Smooth muscle cell (in vitro differentiated cells): ENCODE measurements around the gene MTMR1. TPM values are rescaled to one million over a fixed set of nuclear protein-coding genes. Genes with fewer than 3 reads are reported as not detected.

Experiments used
- DNase-seq: peaks from one replicate; lab custom pipeline; 2025; ENCODE audit not compliant: unreplicated experiment; lab: John Stamatoyannopoulos, UW
- H2AFZ ChIP-seq: fragments of 200-600 bp; sonication (generic); 2 replicates; pipeline ENCODE4 v1.6.0; 2016; ENCODE audit warnings: antibody characterized with exemption, low read depth, mild to moderate bottlenecking
- H3F3A ChIP-seq: fragments of 200-600 bp; sonication (generic); 2 replicates; pipeline ENCODE4 v1.6.0; 2017; ENCODE audit warnings: antibody characterized with exemption, low read depth
- H3K27ac ChIP-seq: fragments of 200-600 bp; sonication (generic); 2 replicates; pipeline ENCODE4 v1.5.1; 2016; ENCODE audit warnings: low read depth, mild to moderate bottlenecking
- H3K27me3 ChIP-seq: fragments of 200-600 bp; sonication (generic); 2 replicates; pipeline ENCODE4 v1.6.1; 2016; ENCODE audit warnings: low read depth, mild to moderate bottlenecking
- H3K36me3 ChIP-seq: fragments of 200-600 bp; sonication (generic); 2 replicates; pipeline ENCODE4 v1.5.1; 2016; ENCODE audit warnings: low read depth
- H3K4me1 ChIP-seq: fragments of 200-600 bp; sonication (generic); 2 replicates; pipeline ENCODE4 v1.5.1; 2016; ENCODE audit warnings: low read depth
- H3K4me2 ChIP-seq: fragments of 200-600 bp; sonication (generic); 2 replicates; pipeline ENCODE4 v1.6.0; 2016; ENCODE audit warnings: mild to moderate bottlenecking
- H3K4me3 ChIP-seq: fragments of 200-600 bp; sonication (generic); 2 replicates; pipeline ENCODE4 v1.5.1; 2016; ENCODE audit warnings: mild to moderate bottlenecking
- H3K79me2 ChIP-seq: fragments of 200-600 bp; sonication (generic); 2 replicates; pipeline ENCODE4 v1.6.0; 2016; ENCODE audit warnings: low read depth, mild to moderate bottlenecking
- H3K9ac ChIP-seq: fragments of 200-600 bp; sonication (generic); 2 replicates; pipeline ENCODE4 v1.6.0; 2016; ENCODE audit warnings: low read depth
- H3K9me3 ChIP-seq: fragments of 200-600 bp; sonication (generic); replicated peaks from 2 replicates; pipeline ENCODE4 v1.5.1; 2016; ENCODE audit warnings: low read depth
- H4K20me1 ChIP-seq: fragments of 200-600 bp; sonication (generic); 2 replicates; pipeline ENCODE4 v1.6.0; 2016; ENCODE audit warnings: low read depth
- WGBS: methylation state at CpG from one replicate; pipeline ENCODE4 v1.1.7; 2016; ENCODE audit warnings: low lambda C conversion rate; 5-methylcytosine and 5-hydroxymethylcytosine counted together
- polyA plus RNA-seq: library from polyadenylated mRNA; unstranded; fragments of >200 nt; fragmentation: Nextera tagmentation; extraction: Ambion mirVana; gene quantifications from 2 replicates; pipeline ENCODE4 v1.2.1, GENCODE V29; 2016
- total RNA-seq: library from RNA; depleted of rRNA; stranded (reverse); fragments of >200 nt; gene quantifications from 2 replicates; pipeline ENCODE4 v1.2.3, GENCODE V29; 2014
- TF ChIP-seq, protein P1 (sequence below): fragments of 200-600 bp; sonication (generic); IDR thresholded peaks from 2 replicates; pipeline ENCODE4 v1.5.1; 2017; ENCODE audit warnings: borderline replicate concordance, mild to moderate bottlenecking, antibody characterized with exemption; ENCODE audit not compliant: insufficient read depth, poor library complexity, severe bottlenecking

The MTMR1 gene
- total and polyA plus RNA-seq, 2 experiments from 2014 or later: 10.1 to 13.8 TPM

DNA sequence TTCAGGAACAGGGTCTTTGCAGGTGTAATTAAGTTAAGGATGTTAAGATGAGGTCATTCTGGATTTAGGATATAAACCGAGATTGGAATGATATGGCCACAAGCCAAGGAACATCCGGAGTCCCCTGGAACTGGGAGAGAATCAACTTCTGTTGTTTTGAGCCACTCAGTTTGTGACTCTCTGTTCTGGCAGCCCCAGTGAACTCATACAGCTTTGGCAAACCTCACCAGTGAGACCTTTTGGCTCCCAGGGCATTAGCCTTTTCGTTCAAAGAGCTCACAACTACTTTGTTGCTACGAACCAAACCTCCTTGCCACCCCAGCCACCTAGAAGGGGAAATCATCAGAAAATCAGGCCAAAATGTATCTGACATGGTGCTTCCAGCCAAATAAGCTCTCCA lies 80.4 kb downstream of the MTMR1 start:
- no peaks in the 10 kb centered on the region for H3K36me3 ChIP-seq
- H3K9ac ChIP-seq: no peak overlapping the region
- no peaks in the 10 kb centered on the region for H3F3A ChIP-seq
- no peak overlapping the region for H3K4me3 ChIP-seq
- H4K20me1 ChIP-seq: no peaks in the 10 kb centered on the region
- no peak overlapping the region for H2AFZ ChIP-seq
- no peak overlapping the region for H3K4me2 ChIP-seq
- no peak for DNase-seq
- H3K27me3 ChIP-seq: no peaks in the 10 kb centered on the region
- H3K4me1 ChIP-seq: no peaks in the 10 kb centered on the region
- 87% methylated on average over 4 of the region's 4 CpGs for WGBS
- no peaks in the 10 kb centered on the region for H3K79me2 ChIP-seq
- H3K9me3 ChIP-seq: no peaks in the 10 kb centered on the region
- TF ChIP-seq, protein P1, sequence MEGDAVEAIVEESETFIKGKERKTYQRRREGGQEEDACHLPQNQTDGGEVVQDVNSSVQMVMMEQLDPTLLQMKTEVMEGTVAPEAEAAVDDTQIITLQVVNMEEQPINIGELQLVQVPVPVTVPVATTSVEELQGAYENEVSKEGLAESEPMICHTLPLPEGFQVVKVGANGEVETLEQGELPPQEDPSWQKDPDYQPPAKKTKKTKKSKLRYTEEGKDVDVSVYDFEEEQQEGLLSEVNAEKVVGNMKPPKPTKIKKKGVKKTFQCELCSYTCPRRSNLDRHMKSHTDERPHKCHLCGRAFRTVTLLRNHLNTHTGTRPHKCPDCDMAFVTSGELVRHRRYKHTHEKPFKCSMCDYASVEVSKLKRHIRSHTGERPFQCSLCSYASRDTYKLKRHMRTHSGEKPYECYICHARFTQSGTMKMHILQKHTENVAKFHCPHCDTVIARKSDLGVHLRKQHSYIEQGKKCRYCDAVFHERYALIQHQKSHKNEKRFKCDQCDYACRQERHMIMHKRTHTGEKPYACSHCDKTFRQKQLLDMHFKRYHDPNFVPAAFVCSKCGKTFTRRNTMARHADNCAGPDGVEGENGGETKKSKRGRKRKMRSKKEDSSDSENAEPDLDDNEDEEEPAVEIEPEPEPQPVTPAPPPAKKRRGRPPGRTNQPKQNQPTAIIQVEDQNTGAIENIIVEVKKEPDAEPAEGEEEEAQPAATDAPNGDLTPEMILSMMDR: no peak
- H3K27ac ChIP-seq: no peak overlapping the region

DNA sequence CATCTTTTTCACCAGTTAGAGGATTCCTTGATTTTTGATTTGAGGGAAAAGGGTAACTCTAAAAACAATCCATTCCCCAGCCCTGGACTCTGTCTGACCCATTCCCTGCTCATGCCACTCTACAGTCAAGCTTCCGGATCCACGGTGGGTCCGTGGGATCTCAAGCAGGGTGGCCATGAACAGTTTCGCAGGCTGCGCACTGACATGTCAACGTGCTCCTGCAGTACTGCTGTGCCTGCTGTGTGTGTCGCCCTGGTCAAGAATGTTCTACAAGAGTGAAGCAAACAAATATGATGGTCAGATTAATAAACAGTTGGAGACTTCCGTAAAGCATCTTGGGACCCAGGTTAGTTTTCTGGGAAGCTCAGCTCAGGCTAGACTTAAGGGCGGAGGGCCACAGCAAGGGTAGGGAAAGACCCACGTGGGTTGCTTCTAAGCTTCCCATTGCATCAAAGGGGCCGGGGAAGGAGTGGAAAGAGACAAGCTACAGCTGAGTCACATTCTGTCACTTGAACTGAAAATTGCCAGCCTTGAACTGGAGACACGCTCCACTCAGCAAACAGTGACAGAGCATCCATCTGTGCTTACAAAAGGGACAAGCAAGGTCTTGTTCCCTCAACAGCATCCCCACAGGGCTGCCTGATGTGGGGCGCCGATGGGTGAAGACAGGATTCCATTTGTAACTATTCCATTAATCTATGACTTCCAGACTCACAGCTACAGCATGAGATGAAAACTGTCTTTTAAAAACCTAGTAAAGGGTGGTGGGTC lies 81.8 kb downstream of the MTMR1 start:
- Histone ChIP-seq H3K4me2 (no peak overlapping the region), H3K36me3 (no peaks in the 10 kb centered on the region), H3K27me3 (no peaks in the 10 kb centered on the region), H3K4me3 (no peak overlapping the region), H3K4me1 (no peaks in the 10 kb centered on the region), H3K9ac (no peak overlapping the region), H4K20me1 (no peaks in the 10 kb centered on the region), H3K27ac (no peak overlapping the region), H3F3A (no peaks in the 10 kb centered on the region), H3K9me3 (no peaks in the 10 kb centered on the region), H3K79me2 (no peaks in the 10 kb centered on the region), H2AFZ (no peak overlapping the region)
- TF ChIP-seq, protein P1: no peak
- DNase-seq: no peak
- WGBS: 83% methylated on average over 14 of the region's 14 CpGs

DNA sequence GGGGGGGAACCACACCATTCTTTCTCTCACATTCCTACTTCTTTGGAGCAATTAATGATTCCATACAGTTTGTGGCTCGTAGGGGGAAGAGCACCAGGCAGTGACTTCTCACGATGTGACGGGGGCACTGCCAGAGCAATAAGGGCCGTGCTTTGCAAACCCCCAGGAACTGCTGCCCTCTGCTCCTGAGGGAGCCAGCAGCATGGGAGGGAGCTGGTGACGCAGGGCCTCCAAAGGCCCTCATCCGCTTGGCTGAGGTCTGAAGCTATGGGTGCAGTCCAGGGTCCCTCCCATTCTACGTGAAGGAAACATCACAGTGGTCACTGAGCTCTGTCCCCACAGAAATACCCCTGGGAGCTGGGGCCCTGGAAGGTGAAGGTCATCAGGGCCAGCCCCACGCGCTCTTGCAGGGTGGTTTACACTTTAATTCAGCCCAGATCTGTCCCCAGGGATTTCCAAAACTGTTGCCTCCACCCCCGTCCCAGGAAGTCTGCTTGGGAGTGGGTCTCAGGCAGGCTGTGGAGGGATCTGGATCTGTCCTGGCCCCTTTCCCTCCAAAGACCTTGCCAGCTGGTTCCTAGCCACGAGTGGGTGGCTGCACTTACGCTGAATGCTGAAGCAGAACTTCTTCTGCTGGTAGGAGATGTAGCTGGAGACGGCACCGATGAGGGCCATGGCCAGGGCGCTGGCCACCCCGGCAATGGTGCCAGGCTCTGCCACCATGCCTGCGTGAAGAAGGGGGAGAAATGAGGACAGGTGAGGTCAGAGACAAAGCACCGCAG lies 82.6 kb downstream of the MTMR1 start:
- Histone ChIP-seq H3K9ac (no peak overlapping the region), H3K27ac (no peak overlapping the region), H3F3A (no peaks in the 10 kb centered on the region), H3K27me3 (no peaks in the 10 kb centered on the region), H3K79me2 (no peaks in the 10 kb centered on the region), H2AFZ (no peak overlapping the region), H3K9me3 (no peaks in the 10 kb centered on the region), H3K4me1 (no peaks in the 10 kb centered on the region), H3K4me3 (no peak overlapping the region), H3K4me2 (no peak overlapping the region), H4K20me1 (no peaks in the 10 kb centered on the region), H3K36me3 (no peaks in the 10 kb centered on the region)
- DNase-seq: no peak
- TF ChIP-seq, protein P1: no peak
- WGBS: 92% methylated on average over 18 of the region's 18 CpGs
